Aorta (tissue), 5 donors: Measurements from ENCODE around the gene ZNF354C. TPM values are rescaled to one million over a fixed set of nuclear protein-coding genes. Genes with fewer than 3 reads are reported as not detected.

Source experiments
- ATAC-seq: fragments of 200-7000 bp; cut with Tn5 transposase; one replicate; pipeline ENCODE4 v1.9.1; 2022; ENCODE audit warnings: moderate library complexity; ENCODE audit not compliant: low FRiP score
- DNase-seq, 2 donors: peaks; one replicate each; pipeline ENCODE4 v3.0.0-alpha.2; 2020
- H3K27ac ChIP-seq, 2 donors: one replicate each; pipeline ENCODE4 v1.5.1; 2013; ENCODE audit warnings: low read length in 2 of 2, mild to moderate bottlenecking in 2 of 2, moderate library complexity in 2 of 2, control low read depth in 1 of 2, inconsistent platforms in 1 of 2, low read depth in 1 of 2
- H3K27me3 ChIP-seq, 2 donors: one replicate each; pipeline ENCODE4 v1.6.1; 2013; ENCODE audit warnings: control low read depth in 1 of 2, low read length in 1 of 2, mild to moderate bottlenecking in 1 of 2, moderate library complexity in 1 of 2; ENCODE audit not compliant: insufficient read depth in 2 of 2, control insufficient read depth in 1 of 2
- H3K36me3 ChIP-seq, 2 donors: one replicate each; pipeline ENCODE4 v1.6.1; 2013; ENCODE audit warnings: control low read depth in 1 of 2, low read length in 1 of 2, mild to moderate bottlenecking in 1 of 2; ENCODE audit not compliant: insufficient read depth in 2 of 2, control insufficient read depth in 1 of 2
- H3K4me1 ChIP-seq, 2 donors: one replicate each; pipeline ENCODE4 v1.6.1; 2013; ENCODE audit warnings: low read length in 2 of 2, control low read depth in 1 of 2, mild to moderate bottlenecking in 1 of 2, moderate library complexity in 1 of 2; ENCODE audit not compliant: insufficient read depth in 2 of 2, control insufficient read depth in 1 of 2
- H3K4me3 ChIP-seq, 2 donors: one replicate each; pipeline ENCODE4 v1.5.1; 2013; ENCODE audit warnings: low read length in 2 of 2, control low read depth in 1 of 2, mild to moderate bottlenecking in 1 of 2
- H3K9me3 ChIP-seq: one replicate; pipeline ENCODE4 v1.6.1; 2013; ENCODE audit warnings: mild to moderate bottlenecking, low read length; ENCODE audit not compliant: control insufficient read depth
- WGBS, 2 donors: extraction: QIAGEN DNeasy Blood & Tissue Kit; methylation state at CpG; one replicate each; pipeline ENCODE4 v1.1.7; 2013; 5-methylcytosine and 5-hydroxymethylcytosine counted together
- intact Hi-C, 2 donors: fragments of 100-400 bp; cut with DNase I; formaldehyde crosslinking; loops; one replicate each; pipeline versions ENCODE4 v1.14.2 to v1.15.0; 2022
- polyA plus RNA-seq, 2 donors: library from polyadenylated mRNA; stranded (reverse); fragments of 200-250 nt; gene quantifications; one replicate each; pipeline ENCODE4 v1.2.3, GENCODE V29; 2013
- total RNA-seq, 2 donors: library from RNA; stranded (reverse); fragmentation: NEBNext Ultra II Directional; extraction: Animal tissue kit (Norgen Biotek cat#: 25700); gene quantifications; one replicate each; pipeline ENCODE4 v1.2.1, GENCODE V29; 2021
- donor health status: healthy with polysubstance abuse.
- donor health status: Bipolar disorder and iron deficiency.
- donor health status: DM: no; HTN: no; CAD: no.
- donor health status: DM: no; HTN: no; CAD: no.
- donor health status: DM: yes; HTN: yes; CAD: no.

The ZNF354C gene
- total and polyA plus RNA-seq, 4 donors, result 1.0 to 10.2 (median 5.0) TPM

- 89 to 92% methylated on average over 21 of the region's 21 CpGs for WGBS, 2 donors
- DNase-seq (peak in 1 of 2 donors; percentile 52), ATAC-seq (no peak)
- intact Hi-C loops, result no loop called here
- no peak overlapping the region for H3K4me3 ChIP-seq
- H3K9me3 ChIP-seq, result peaks cover 2% of the 10 kb centered on the region
- no peaks in the 10 kb centered on the region for H3K36me3 ChIP-seq
- no peaks in the 10 kb centered on the region for H3K4me1 ChIP-seq
- H3K27me3 ChIP-seq, result no peaks in the 10 kb centered on the region
- H3K27ac ChIP-seq, result no peak overlapping the region
Observed at GRCh38 chr5:179124273-179124852, 64.2 kb downstream of the ZNF354C start.

DNA sequence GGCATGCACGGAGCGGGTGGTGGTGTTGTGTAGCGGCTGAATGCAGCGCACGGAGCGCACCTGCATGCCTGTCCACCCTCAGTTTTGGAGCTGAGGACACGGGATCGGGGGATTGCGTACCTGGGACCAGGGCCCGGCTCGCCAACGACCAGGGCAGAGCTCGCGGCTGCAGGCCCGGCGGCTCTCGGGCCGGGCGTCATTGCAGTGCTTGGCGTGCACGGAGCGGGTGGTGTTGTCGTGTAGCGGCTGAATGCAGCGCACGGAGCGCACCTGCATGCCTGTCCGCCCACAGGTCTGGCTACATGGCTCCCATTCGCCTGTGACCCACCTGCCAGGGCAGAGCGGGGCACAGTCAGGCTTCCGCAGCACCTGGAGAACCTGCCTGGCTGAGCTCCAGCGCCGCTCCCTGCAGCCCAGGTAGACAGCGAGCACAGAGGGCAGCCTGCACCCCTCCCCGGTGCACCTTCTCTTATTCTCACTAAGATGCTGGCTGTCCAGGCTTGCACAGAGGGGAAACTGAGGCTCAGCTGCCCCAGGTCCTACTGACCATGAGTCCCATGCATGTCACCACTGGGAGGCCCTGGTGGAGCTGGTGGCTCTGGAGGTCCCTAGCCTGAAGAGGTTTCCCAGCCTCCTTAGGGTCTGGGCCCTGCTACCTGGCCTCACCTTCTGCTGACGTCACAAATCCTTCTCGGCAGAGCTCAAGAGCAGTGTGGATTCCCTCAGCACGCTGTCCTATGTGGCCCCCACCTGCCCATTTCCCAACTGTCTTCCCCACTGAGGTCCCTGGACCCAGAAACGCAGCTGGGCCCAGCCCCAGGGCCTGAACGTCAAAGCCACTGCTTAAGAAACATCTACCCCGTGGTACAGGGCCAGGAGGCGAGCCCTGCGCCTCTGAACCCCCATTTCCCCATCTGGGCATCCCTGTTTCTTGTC lies 64.9 kb downstream of the ZNF354C start:
- no peak overlapping the region for H3K4me3 ChIP-seq
- ATAC-seq (no peak), DNase-seq (peak in 1 of 2 donors; percentile 68)
- intact Hi-C loops, result no loop called here
- peaks cover 2% of the 10 kb centered on the region for H3K9me3 ChIP-seq
- 92 to 94% methylated on average over 34 to 43 of the region's 43 CpGs for WGBS, 2 donors
- no peaks in the 10 kb centered on the region for H3K36me3 ChIP-seq
- H3K27ac ChIP-seq, result no peak overlapping the region
- H3K27me3 ChIP-seq, result no peaks in the 10 kb centered on the region
- no peaks in the 10 kb centered on the region for H3K4me1 ChIP-seq

- Histone ChIP-seq H3K4me3 (no peak overlapping the region), H3K4me1 (no peaks in the 10 kb centered on the region), H3K27ac (no peak overlapping the region), H3K36me3 (no peaks in the 10 kb centered on the region), H3K27me3 (no peaks in the 10 kb centered on the region), H3K9me3 (no peaks in the 10 kb centered on the region)
- DNase-seq (peak in 1 of 2 donors; percentile 60), ATAC-seq (no peak)
- WGBS, 2 donors, result 94 to 96% methylated on average over 24 to 25 of the region's 25 CpGs
- intact Hi-C loops, result no loop called here
Observed at GRCh38 chr5:179125789-179126505, 65.8 kb downstream of the ZNF354C start.

DNA sequence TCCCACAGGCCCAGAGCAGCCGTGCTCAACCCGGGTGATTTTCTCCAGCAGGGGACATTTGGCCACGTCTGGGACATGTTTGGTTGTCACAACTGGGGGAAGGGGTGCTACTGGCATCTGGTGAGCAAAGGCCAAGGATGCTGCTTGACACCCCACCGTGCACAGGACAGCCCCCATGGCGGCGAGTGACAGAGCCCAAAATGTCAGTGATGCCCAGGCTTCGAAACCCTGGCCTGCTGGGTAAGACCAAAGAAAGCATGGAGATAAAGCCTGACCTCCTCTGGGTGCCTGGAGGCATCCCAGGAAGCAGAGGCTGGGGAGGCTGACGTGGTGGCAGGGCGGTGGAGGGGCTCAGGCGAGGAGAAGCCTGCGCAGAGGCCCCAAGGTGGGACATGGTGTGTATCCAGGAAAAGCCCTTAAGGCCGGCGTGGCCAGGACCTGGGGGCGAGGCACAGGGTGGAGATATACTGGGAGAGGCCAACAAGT lies 66.4 kb downstream of the ZNF354C start:
- Histone ChIP-seq H3K36me3 (no peaks in the 10 kb centered on the region), H3K4me3 (no peak overlapping the region), H3K27me3 (no peaks in the 10 kb centered on the region), H3K9me3 (no peaks in the 10 kb centered on the region), H3K4me1 (no peaks in the 10 kb centered on the region), H3K27ac (no peak overlapping the region)
- intact Hi-C loops, result no loop called here
- DNase-seq (peak in 1 of 2 donors; percentile 63), ATAC-seq (no peak)
- WGBS, 2 donors, result 83 to 87% methylated on average over 14 of the region's 14 CpGs

GRCh38 chr5:179127136-179128040 lies 67.2 kb downstream of the ZNF354C start:
- Histone ChIP-seq H3K27ac (no peak overlapping the region), H3K27me3 (no peaks in the 10 kb centered on the region), H3K36me3 (no peaks in the 10 kb centered on the region), H3K4me1 (no peaks in the 10 kb centered on the region), H3K4me3 (no peak overlapping the region), H3K9me3 (no peaks in the 10 kb centered on the region)
- intact Hi-C loops, result no loop called here
- WGBS, 2 donors, result 90 to 92% methylated on average over 21 of the region's 21 CpGs
- DNase-seq, result peak in 1 of 2 donors; percentile 62
- no peak for ATAC-seq

DNA sequence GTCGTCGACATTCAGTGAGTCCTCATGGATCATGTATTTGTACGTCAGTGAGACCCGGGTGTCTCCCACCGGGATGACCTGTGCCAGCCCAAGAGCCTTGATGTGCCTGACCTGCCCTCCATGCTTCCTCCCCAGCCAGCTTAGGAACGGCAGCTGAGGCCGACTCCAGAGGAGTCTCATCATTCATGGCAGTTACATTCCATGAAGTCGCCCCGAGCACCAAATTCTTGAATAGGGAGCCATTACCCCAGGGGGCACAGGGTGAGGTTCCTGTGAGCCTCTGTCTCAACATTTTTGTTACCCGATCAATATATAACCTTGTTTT lies 67.8 kb downstream of the ZNF354C start:
- peak in 1 of 2 donors; percentile 54 for DNase-seq
- H3K27me3 ChIP-seq, result no peaks in the 10 kb centered on the region
- 85 to 86% methylated on average over 10 of the region's 10 CpGs for WGBS, 2 donors
- intact Hi-C loops, result no loop called here
- H3K36me3 ChIP-seq, result no peaks in the 10 kb centered on the region
- H3K4me1 ChIP-seq, result no peaks in the 10 kb centered on the region
- H3K4me3 ChIP-seq, result no peak overlapping the region
- no peak overlapping the region for H3K27ac ChIP-seq
- no peaks in the 10 kb centered on the region for H3K9me3 ChIP-seq
- ATAC-seq, result no peak

GRCh38 chr5:179128976-179129375 lies 68.8 kb downstream of the ZNF354C start:
- Histone ChIP-seq H3K9me3 (no peaks in the 10 kb centered on the region), H3K36me3 (no peaks in the 10 kb centered on the region), H3K4me3 (no peak overlapping the region), H3K27me3 (no peaks in the 10 kb centered on the region), H3K27ac (no peak overlapping the region), H3K4me1 (no peaks in the 10 kb centered on the region)
- intact Hi-C loops, result no loop called here
- 88 to 91% methylated on average over 14 of the region's 14 CpGs for WGBS, 2 donors
- no peak for ATAC-seq
- DNase-seq, result peak in 1 of 2 donors; percentile 62

- Histone ChIP-seq H3K9me3 (no peaks in the 10 kb centered on the region), H3K4me3 (no peak overlapping the region), H3K4me1 (no peaks in the 10 kb centered on the region), H3K27me3 (no peaks in the 10 kb centered on the region), H3K27ac (no peak overlapping the region), H3K36me3 (no peaks in the 10 kb centered on the region)
- intact Hi-C loops, result no loop called here
- WGBS, 2 donors, result 75 to 78% methylated on average over 18 of the region's 18 CpGs
- DNase-seq (peak in 1 of 2 donors; percentile 66), ATAC-seq (no peak)
Observed at GRCh38 chr5:179129607-179130071, 69.5 kb downstream of the ZNF354C start.
